GM08714 (cell line): ENCODE measurements around the gene ZNF557.

Source experiments
- H3K4me3 ChIP-seq: fragments of 200-500 bp; sonication (Bioruptor generic); 2 replicates; pipeline ENCODE4 v1.5.1; 2014; ENCODE audit warnings: mild to moderate bottlenecking, low read length, inconsistent platforms
- ZNF274 ChIP-seq: IDR thresholded peaks from 2 replicates; pipeline ENCODE4 v1.6.1; 2012; ENCODE audit warnings: mild to moderate bottlenecking, low read depth, low read length

Gene ZNF557

DNA sequence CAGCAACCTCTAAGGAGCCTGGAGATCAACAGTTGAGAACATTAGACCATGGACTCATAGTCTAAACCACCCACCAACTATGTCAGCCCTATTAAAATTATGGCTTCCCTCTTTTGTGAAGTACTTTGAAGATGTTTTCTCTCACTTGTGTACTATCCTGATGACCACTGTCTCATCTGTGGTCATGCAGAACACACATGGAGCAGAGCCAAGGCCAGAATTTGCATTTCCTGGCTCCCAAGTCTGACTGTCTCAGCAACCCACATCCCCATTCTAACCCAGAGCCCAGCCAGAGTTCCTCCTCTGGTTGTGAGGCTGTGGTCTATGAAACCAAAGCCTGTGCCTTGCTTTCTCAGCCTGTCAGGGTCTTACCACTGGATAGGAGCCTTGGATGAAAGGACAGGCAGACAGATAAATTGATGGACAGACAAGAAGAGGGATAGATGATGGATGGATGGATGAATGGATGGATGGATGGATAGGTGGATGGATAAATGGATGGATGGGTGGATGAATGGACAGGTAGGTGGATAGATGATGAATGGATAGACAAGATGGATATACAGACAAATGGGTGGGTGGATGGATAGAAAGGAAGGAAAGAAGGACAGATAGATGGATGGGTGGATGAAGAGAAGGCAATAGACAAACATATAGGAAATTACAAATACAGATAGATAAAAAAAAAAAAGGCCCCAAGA lies 35.4 kb downstream of the ZNF557 start:
- TF ChIP-seq ZNF274, result no peak
- no peak overlapping the region for H3K4me3 ChIP-seq

DNA sequence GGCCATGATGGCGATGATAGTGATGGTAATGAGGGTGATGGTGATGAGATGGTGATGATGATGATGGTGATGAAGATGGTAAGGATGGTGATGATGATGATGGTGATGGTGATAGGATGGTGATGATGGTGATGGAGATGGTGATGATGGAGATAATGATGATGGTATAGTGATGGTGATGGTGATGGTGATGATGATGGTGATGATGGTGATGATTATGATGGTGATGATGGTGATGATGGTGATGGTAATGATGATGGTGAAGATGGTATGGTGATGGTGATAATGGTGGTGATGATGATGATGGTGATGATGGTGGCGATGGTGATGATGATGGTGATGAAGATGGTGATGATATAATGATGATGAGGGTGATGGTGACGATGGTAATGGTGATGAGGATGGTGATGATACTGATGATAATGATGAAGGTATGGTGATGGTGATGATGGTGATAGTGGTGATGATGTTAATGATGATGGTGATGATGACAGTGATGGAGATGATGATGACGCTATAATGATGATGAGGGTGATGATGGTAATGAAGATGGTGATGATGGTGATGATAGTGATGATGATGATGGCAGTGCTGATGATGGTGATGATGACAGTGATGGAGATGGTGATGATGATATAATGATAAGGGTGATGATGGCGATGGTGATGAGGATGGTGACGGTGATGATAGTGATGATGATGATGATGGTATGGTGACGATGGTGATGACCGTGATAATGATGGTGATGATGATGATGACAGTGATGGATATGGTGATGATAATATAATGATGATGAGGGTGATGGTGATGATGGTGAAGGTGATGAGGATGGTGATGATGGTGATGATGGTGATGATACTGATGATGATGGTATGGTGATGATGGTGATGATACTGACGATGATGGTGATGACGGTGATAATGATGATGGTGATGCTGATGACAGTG lies 37.5 kb downstream of the ZNF557 start:
- H3K4me3 ChIP-seq, result no peak overlapping the region
- TF ChIP-seq ZNF274, result no peak

DNA sequence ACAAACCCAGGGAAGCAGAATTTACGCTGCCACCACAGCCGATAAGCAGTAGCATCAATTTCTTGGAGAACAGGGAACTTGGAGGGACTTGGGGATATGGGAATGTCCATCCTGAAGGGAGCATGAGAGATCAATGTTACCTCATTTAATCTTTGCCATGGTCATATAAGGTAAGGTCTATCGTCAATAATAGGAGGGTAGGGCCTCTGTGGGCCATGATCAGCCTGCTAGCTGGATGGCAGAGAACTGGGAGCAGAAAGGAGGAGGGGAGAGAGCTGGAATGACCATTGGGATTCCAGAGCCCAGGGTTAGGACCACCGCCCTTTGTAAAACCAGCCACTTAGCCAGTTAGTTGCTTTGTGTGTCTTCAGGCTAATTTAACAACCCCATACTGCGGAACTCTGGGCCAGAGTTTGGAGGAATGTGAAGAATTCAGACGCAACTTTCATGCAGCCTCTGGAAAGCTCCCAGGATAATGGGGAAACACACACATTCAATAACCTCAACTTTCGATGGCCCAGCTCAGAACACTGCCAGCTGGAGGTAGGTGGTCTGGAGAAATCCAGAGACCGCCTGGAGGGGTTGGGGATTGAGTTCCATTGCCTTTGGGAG lies 40.3 kb downstream of the ZNF557 start:
- TF ChIP-seq ZNF274, result no peak
- H3K4me3 ChIP-seq, result no peak overlapping the region

DNA sequence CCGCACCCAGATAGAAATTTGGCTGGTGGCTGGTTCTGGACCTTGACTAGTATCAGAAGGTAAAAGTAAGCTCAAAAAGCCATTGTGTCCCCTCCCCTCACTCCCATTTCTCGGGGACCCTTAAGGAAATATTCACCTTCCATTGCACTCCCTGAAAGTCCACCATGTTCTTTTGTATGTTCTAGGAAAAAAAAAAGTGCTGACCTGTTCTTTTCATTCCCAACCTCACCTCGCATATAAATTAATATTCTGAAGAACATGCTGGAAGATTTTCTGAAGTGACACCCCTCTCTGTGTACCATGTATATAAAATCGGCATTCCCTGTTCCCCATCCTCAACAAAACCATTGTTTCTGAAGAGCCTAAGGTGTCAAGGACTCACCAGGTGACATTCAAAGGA lies 43.2 kb downstream of the ZNF557 start:
- TF ChIP-seq ZNF274, result no peak
- no peak overlapping the region for H3K4me3 ChIP-seq

DNA sequence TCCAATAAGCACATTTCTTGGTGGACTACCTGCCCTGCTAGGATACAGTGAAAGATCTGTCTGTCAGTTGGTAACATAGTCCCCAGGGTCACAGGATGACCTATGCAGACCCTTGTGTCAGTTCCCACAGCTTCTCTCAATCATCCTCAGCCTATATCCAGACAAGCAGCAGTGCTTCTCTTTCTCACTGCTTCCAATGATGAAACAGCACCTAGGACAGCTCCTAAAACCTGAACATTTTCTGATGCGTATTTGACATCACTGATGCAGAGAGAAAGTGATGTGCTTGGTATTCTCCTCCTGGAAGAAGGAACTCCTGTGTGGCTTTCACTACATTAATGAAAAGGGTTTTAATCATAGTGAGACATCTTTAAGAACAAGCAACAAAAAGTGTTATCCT lies 43.7 kb downstream of the ZNF557 start:
- no peak overlapping the region for H3K4me3 ChIP-seq

DNA sequence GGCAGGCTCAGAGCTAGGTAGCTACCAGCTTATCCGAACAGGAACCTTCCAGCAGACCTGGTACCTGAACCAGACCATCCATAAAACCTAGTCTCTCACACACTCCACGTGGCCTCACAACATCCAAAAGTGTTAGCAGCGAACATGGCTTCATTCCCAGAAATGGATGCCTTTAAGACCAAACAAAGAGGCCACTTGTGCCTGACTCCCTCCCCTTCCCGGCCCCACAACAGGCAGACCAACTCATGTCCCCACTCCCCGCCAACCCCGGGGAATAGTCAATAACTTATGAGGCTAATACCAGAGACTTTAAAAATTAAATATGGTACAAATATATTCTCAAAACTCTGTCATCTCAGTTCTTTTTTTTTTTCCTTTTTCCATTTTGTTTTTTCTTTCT lies 46.2 kb downstream of the ZNF557 start:
- no peak for TF ChIP-seq ZNF274
- H3K4me3 ChIP-seq, result no peak overlapping the region

More for the DNA sequence above, 43.7 kb downstream of the ZNF557 start:
- no peak for TF ChIP-seq ZNF274

DNA sequence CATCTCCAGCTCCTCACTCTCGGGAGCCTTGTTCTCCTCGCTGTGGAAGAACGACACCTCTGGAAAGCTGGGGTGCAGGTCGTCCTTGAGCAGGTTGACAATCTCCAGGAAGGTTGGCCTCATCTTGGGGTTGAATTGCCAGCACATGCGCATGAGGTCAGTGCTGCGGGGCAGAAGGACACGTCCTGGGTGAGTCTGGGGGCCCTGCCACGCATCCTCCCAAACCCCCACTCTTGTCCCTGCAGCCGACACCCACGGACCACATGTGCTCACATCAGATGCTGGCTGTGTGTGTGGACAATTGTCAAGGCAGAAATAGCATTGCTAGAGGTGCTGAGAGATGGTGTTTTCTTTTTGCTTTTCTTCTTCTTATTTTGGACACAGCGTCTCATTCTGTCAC lies 47.7 kb downstream of the ZNF557 start:
- TF ChIP-seq ZNF274, result no peak
- H3K4me3 ChIP-seq, result no peak overlapping the region

DNA sequence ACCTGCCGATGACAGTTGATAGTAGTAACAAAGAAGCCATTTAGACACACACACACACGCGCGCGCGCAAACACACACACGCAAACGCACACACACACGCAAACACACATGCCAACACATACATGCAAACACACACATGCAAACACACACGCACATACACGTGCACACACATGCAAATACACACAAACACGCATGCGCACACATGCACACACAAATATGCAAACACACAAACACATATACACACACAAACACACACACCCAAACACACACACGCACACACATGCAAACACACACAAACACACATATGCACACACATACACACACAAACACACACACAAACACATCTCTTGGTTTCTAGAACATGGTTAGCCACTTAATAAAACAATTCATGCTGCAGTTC lies 50.1 kb downstream of the ZNF557 start:
- no peak overlapping the region for H3K4me3 ChIP-seq

DNA sequence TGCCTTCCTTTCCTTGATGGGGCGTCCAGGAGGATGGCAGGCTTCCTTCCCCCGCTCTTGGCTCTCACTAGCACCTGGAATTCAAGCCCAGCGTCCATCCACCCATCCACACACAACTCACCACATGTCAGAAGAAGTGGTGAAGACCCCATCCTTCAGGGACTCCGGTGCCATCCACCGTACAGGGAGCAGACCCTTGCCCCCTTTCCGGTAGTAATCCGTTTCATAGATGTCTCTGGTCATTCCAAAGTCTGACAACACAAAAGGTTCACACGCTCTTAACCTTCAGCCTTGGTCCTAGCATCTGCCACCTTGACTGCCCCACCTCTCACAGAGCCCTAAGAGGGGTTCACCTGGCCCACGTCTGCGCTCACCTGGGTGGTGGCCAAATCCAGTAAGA lies 51.0 kb downstream of the ZNF557 start:
- no peak overlapping the region for H3K4me3 ChIP-seq
- no peak for TF ChIP-seq ZNF274

More for the DNA sequence above, 50.1 kb downstream of the ZNF557 start:
- TF ChIP-seq ZNF274, result no peak

DNA sequence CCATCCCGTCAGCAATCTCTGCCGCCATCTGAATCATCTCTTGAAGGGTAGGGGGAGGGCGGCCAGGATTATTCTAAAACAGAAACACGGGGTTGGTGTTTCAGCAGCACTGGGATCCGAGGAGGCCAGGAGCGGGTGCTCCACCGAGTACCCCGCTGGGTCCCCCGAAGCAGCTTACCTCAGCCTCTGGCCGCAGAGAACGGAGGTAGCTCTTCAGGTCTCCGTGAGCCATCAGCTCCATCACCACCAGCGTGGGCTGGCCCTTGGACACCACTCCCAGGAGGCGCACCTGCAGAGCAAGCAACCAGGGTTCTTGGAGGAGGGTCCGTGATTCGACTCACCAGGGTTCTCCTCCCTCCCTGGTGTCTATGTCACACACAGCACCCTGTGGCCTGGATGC lies 53.2 kb downstream of the ZNF557 start:
- H3K4me3 ChIP-seq, result no peak overlapping the region
- TF ChIP-seq ZNF274, result no peak

DNA sequence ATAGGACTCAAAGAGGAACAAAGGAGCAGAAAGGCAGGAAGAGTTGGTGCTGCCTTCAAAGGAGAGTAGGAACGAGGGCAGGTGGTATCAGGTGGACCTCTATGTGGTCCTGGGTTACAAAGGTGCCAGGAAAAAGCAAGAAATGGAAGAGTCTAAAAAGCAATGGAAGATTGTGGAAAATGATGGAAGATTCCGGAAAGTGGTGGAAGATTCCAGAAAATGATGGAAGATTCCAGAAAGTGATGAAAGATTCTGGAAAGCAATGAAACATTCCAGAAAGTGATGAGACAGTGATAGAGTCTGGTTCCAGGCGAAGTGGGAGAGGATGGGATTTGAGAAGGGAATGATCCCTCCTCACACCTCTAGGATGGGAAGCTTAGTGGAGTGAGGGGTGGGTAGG lies 55.3 kb downstream of the ZNF557 start:
- H3K4me3 ChIP-seq, result no peak overlapping the region
- TF ChIP-seq ZNF274, result no peak

DNA sequence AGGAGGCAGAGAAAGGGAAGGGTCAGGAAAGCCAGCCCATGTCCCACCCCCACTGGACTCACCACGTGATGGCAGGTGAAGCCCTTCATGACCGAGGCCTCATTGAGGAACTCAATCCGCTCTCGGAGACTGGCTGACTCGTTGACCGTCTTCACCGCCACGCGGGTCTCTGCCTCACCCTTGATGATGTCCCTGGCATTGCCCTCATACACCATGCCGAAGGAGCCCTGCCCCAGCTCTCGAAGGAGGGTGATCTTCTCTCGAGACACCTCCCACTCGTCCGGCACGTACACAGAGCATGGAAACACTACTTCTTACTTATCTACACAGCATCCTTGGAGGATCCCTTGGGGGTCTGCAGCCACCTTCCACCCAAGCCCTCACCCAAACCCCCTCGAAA lies 55.7 kb downstream of the ZNF557 start:
- TF ChIP-seq ZNF274, result no peak
- no peak overlapping the region for H3K4me3 ChIP-seq

DNA sequence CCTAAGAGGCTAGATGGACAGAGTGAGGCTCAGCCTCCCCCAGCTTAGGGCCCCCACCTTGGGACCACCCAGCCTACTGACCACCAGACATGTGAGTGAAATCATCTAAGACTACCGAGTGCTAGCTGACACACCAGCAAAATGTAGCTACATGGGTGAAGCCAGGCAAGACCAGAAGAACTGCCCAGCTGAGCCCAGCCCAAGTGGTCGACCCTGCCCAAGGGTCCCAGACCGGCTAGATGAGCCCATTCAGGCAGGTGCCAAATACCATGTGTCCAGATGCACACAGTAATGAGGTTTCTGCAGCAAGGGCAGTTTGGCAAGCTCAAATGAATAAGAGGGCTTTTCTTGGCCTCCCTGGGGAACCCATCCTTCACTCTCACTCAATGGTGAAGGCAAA lies 56.6 kb downstream of the ZNF557 start:
- H3K4me3 ChIP-seq, result no peak overlapping the region
- TF ChIP-seq ZNF274, result no peak

DNA sequence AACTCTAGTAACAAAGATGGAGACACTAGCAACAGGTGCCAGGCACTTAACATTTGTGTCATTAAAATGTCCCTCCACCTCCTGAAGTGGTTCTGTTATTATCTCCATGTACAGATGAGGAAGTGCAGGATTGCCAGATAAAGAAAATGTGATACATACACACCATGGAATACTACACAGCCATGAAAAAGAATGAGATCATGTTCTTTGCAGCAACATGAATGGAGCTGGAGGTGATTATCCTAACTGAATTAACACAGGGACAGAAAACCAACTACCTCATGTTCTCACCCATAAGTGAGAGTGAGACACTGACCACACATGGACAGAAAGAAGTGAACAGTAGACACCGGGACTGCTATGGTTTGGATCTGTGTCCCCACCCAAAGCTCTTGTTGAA lies 60.5 kb downstream of the ZNF557 start:
- no peak overlapping the region for H3K4me3 ChIP-seq
- TF ChIP-seq ZNF274, result no peak

DNA sequence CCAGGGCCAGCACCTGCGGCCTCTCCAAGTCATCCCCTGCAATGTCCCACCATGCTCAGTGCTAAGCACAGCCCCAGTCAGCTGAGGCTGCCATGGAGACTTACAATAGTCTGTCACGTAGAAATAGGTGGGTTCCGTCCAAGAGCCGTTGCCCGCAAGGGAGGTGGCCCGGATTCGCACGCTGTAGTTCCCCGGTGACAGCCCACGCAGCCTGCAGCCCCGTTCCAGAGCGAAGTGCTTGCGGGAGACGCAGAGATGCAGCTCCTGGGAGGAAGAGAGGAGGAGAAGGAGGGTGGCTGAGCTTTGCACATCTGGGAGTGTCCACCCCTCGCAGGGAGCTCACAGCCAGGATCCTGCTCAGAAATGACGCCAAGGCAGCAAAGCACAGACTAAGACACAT lies 62.6 kb downstream of the ZNF557 start:
- no peak for TF ChIP-seq ZNF274
- no peak overlapping the region for H3K4me3 ChIP-seq
